GM21529 (cell line): Measurements from ENCODE around the gene HOXA9.

Experiments used
- ATAC-seq: cut with Tn5 transposase; IDR thresholded peaks from one replicate; pipeline ENCODE4 v1.9.1; 2021; ENCODE audit not compliant: unreplicated experiment

Gene HOXA9

DNA sequence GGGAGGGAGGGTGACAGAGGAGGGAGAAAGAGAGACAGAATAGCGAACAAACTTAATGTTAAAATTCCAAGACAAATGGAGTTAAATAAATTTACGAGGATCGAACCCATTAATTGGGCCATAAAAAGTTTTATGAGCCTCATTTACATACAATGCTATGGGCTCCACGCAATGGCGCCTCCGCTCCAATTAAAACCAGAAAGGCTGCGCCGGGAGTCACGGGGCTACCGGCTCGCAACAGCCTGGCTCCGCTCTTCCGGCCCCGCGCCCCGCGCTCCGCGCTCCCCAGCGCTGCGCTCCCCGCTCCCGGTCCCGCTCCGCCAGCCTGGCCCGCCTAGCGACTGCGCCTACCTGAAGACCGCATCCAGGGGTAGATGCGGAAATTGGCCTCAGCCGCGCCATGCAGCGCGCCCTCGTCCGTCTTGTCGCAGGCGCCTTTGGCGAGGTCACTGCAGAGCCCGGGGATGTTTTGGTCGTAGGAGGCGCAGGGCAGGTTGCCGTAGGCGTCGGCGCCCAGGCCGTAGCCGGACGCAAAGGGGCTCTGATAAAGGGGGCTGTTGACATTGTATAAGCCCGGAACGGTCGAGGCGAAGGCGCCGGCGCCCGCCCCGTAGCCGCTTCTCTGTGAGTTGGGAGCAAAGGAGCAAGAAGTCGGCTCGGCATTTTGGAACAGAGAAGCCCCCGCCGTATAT is 9.4 kb downstream of the HOXA9 start:
- ATAC-seq, result no peak

DNA sequence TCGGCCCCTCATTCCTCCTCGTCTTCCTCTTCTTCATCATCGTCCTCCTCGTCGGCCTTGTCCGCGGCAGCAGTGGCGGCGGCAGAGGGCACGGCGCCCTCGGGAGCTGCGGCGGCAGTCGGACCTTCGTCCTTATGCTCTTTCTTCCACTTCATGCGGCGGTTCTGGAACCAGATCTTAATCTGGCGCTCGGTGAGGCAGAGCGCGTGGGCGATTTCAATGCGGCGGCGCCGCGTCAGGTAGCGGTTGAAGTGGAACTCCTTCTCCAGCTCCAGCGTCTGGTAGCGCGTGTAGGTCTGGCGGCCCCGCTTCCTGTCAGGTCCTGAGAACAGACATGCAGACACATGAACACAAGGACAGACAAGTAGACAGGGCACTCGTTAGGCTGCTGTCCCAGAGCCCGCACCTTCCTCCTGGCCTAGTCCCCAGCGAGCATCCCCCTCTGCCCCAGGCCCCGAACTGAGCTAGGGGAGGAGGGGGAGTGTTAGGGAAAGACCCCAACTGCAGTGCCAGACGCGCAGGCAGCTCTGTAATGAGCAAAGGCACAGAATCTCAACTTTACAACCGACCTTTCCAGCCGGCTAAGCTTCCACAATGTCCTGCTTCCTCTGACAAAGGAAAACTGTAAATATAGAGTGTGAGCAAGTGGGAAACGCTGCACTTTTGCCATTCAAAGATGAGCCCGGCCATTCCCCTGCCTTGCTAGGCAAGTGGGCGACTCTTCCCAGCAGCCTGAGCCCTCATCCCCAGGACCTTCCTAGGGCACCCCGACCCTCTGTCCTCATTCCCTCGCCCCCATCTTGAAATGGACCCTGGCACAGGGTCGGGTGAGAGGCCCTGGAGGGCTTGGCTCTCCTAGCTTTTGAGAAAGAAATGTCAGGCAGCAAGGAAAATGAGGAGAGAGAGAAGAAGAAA is 10.2 kb downstream of the HOXA9 start:
- ATAC-seq, result no peak

DNA sequence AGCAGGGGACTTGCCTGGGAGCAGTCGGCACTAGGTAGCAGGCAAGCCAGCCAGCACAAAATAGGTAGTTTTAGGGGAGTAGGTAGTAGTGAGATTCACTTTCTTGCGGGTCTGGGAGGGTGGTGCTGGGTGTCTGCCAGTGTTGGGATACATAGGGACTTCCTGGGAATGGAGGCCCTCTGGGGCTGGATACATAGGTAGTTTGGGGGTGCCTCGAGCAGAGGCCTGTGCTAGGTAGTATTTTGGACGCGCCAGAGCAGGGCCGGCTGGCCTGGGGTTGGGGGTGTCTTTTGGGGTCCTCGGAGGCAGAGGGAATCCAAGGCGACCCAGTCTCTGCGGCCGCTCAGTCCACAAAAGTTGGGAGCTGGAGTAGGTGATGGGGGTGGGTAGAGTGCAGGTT is 11.0 kb downstream of the HOXA9 start:
- no peak for ATAC-seq

DNA sequence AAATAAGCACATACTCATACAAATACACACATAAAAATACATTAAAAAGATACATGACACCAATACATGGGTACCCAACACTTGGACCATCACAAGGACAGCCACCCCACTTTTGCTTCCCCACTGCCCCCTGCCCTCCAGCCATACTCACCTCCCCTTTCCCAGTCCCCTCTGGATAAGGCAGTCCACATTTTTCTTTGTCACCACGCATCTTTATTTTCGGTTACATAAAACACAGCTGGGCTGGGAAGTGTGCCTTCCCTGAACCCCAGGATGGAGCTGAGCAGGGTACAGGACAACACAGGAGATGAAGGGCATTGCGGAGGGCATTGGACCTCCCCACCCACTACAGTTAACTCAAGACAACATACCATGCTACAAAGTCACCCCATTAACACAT is 11.8 kb downstream of the HOXA9 start:
- no peak for ATAC-seq

DNA sequence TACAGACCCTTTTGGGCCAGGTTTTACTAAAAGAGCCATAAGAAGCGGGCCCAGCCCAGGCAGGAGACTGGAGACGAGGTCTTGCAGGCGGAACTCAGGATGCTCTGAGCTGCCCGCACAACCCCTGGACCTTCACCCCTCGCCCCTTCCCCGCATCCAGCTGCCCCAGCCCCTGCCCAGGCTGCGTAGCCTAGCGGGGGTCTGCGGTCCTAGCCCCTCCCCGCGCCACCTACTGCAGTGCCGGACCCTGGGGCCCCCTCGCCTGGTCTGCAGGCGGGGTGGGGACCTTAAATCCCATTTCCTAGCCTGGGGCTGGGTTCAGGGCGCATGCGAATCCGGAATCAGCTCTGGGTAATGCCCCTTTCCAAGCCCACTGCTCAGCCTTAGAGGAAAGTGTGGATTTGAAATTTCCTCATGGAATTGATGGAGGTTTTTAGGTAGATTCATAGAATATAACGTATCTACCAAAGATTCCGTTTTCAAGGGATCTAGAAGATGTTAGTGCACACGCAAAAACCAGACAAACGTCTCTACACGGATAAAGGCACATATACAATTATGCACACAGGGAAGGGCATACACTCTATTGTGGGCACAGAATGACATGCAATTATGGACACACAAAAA is 12.4 kb downstream of the HOXA9 start:
- no peak for ATAC-seq

DNA sequence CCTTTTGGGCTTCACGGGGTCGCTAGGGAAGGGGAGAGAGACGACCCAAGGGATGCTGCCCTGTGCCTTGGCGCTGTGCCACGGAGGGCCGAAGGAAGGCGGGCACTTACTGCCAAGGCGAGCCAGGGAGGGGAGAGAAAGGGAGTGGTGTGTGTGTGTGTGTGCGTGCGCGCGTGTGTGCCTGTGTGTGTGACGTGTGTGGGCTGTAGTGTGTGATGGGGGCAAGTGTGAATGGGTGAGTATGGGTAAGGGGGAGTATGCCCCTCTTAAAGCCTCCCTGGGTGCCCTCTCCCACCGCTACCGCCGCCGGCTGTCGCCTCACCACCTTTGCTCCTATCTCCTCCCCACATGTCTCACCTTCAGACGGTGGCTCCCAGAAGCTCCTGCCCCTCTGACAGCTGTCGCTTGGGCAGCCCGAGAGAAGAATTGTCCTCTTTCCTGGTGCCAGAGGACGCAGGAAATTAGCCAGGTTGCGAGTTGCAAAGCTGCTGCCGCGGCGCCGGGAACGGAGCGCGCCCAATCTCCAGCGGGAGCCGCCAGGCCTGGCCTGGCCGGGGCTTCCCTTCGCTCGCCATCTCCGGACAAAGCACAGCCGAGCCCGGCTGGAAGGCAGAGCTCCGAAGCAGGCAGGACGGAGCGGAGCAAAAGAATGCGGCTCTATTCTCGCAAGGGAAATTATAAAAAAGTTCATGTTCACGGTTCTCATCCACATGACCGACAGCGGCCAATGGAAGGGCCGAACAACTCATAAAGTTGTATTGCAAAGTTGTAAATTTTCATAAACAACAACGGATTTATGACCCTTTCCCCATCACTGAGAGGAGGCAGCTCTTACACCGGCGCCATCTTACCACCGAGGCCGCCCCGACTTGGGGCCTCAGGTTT is 13.2 kb downstream of the HOXA9 start, which contains the start of gene HOXA3:
TSS of gene HOXA3 (minus strand) at position 653 of the 885 bp plus-strand sequence. CDS start 41,943 bp downstream, outside the sequence.
- ATAC-seq, result no peak

DNA sequence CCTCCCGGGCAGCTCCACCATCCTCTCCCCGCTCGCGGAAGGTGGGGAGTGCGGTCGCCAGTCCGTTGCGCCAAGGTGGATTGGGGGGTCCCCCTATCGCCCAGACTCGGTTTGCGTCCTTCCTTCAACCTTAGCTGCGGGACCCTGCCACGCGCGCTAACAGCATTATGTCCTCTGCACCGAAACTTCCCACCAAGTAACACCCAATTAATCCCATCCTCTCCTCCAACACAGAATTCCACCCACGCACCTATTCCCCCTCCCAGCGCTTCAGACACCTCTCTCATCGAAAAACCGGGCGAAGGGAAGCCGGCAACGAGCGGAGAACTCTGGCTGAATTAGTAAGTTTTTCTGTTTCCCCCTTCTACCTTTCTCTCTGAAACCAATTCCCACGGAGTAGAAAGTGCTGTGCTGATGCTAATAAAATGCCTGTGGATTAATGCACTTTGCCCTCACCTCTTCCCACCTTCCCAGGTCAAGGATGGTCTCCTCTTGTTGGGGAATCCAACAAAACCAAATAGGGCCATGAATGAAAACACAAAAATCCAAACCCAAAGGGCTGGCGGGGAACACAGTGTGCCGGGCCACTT is 13.9 kb downstream of the HOXA9 start:
- no peak for ATAC-seq

GRCh38 chr7:27150568-27151340 is 14.6 kb downstream of the HOXA9 start:
- ATAC-seq, result peak; percentile 86

- ATAC-seq, result no peak
Observed at GRCh38 chr7:27149842-27150567, 15.3 kb downstream of the HOXA9 start.

GRCh38 chr7:27148756-27149641 is 16.3 kb downstream of the HOXA9 start:
- no peak for ATAC-seq

GRCh38 chr7:27148031-27148755 is 17.1 kb downstream of the HOXA9 start:
- ATAC-seq, result no peak

GRCh38 chr7:27147199-27148030 is 17.9 kb downstream of the HOXA9 start, which contains the start of gene HOXA6:
TSS of gene HOXA6 (minus strand) at chr7:27147774. CDS start at chr7:27147749, 25 bp downstream.
- no peak for ATAC-seq

- no peak for ATAC-seq
Observed at GRCh38 chr7:27146491-27147198, 18.7 kb downstream of the HOXA9 start.

DNA sequence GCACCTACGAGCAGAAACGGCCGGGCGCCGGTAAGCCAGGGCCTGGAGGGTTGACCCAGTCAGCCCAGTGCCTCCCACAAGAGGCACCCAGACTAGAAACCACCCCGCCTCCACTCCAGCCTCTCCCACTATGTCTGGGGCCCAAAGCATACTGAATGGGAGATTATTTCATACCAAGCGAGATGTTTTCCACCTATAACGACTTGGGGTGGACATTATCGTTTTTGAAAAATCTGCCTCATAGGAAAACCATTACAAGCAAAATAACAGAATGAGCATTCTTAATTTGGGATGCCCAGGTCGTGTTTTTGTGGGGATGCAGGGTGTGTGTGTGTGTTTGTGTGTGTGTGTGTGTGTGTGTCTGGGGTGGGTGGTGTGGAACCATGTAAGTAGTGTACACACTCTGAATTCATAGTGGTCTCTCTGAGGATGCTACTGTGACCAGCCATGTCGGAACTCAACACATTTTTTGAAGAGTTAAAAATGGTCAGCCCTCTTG is 19.4 kb downstream of the HOXA9 start:
- ATAC-seq, result no peak

GRCh38 chr7:27145165-27145913 is 20.0 kb downstream of the HOXA9 start:
- no peak for ATAC-seq
